MG63 (cell line): Measurements from ENCODE around the gene LSR. TPM values are rescaled to one million over a fixed set of nuclear protein-coding genes. Genes with fewer than 3 reads are reported as not detected.
"Not testable (repeated sequence)": the region's sequence is repeated elsewhere in the genome, so short reads cannot be mapped to it uniquely, and the experiment has no call there.

Experiments used
- DNase-seq: peaks from one replicate; pipeline ENCODE4 v3.0.0-alpha.2; 2020
- H3K27me3 ChIP-seq: fragments of 250-450 bp; sonication (Bioruptor Pico); 2 replicates; pipeline ENCODE4 v1.5.1; 2020; ENCODE audit warnings: mild to moderate bottlenecking, moderate library complexity
- H3K36me3 ChIP-seq: fragments of 250-450 bp; sonication (Bioruptor Pico); 2 replicates; pipeline ENCODE4 v1.5.1; 2020; ENCODE audit warnings: mild to moderate bottlenecking, moderate library complexity
- H3K4me3 ChIP-seq: fragments of 250-450 bp; sonication (Bioruptor Pico); 2 replicates; pipeline ENCODE4 v1.5.1; 2020; ENCODE audit warnings: mild to moderate bottlenecking, moderate library complexity
- H3K9me3 ChIP-seq: fragments of 250-450 bp; sonication (Bioruptor Pico); 2 replicates; pipeline ENCODE4 v1.5.1; 2020; ENCODE audit warnings: mild to moderate bottlenecking, moderate library complexity
- total RNA-seq: library from RNA; depleted of rRNA; stranded (reverse); fragments of >200 nt; shearing (Covaris generic); gene quantifications from 2 replicates; pipeline ENCODE4 v1.2.3, GENCODE V29; 2014; ENCODE audit warnings: low replicate concordance

The LSR gene
- total RNA-seq, 1 experiment from 2014 or later: 0.33 TPM

DNA sequence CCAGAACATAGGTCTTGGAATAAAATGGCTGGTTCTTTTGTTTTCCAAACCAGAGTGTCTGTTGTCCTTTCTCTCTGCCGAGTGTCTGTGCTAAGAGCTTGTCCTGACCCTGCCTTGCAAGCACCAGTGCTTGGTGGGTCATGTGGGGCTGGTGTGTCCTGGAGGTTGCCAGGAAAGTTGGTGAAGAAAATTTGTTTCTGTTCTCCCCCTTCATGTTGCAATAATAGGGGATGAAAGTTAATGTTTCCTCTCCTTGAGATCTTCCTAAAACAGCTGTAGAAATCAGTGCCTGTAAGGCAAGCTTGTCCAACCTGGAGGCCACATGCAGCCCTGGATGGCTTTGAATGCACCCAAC lies 36.3 kb downstream of the LSR start:
- no peaks in the 10 kb centered on the region for H3K27me3 ChIP-seq
- no peak for DNase-seq
- H3K36me3 ChIP-seq: no peaks in the 10 kb centered on the region
- H3K9me3 ChIP-seq: no peaks in the 10 kb centered on the region
- H3K4me3 ChIP-seq: no peak overlapping the region

DNA sequence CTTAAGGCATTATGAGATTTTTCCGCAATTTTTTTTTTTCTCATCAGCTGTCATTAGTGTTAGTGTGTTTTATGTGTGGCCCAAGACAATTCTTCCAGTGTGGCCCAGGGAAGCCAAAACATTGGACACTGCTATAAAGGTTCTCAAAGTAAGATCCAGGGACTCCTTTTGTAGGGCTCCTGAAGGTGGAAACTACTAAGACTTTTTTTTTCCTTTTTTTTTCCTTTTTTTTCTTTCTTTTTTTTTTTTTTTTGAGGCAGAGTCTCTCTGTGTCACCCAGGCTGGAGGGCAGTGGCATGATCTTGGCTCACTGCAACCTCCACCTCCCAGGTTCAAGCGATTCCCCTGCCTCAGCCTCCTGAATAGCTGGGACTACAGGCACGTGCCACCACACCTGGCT lies 36.7 kb downstream of the LSR start:
- H3K9me3 ChIP-seq: not testable (repeated sequence)

DNA sequence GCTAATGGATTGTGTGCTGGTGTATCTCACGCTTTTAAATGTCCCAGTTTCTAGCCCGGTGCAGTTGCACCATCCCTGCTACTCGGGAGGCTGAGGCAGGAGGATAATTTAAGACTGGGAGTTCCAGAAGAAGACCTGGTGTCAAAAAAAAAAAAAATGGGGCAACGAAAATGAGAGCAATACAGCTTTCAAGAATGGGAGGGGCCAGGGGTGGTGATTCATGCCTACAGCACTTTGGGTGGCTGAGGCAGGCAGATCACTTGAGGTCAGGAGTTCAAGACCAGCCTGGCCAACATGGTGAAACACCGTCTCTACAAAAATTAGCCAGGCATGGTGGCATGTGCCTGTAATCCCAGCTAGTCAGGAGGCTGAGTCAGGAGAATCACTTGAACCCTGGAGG lies 37.3 kb downstream of the LSR start:
- not testable (repeated sequence) for H3K36me3 ChIP-seq, H3K9me3 ChIP-seq, H3K27me3 ChIP-seq, H3K4me3 ChIP-seq, DNase-seq

More for the DNA sequence above, 36.7 kb downstream of the LSR start:
- H3K36me3 ChIP-seq, DNase-seq, H3K4me3 ChIP-seq, H3K27me3 ChIP-seq: not testable (repeated sequence)

DNA sequence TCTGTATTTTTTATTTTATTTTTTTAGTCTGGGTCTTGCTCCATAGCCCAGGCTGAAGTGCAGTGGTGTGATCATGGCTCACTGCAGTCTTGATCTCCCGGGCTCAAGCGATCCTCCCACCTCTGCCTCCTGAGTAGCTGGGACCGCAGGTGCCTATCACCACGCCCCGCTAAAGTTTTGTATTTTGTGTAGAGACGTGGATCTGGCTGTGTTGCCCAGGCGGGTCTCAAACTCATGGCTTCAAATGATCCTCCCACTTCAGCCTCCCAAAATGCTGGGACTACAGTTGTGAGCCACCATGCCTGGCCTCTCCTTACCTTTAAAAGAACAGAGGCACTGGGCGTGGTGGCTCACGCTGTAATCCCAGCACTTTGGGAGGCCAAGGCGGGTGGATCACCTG lies 38.9 kb downstream of the LSR start:
- DNase-seq: no peak
- H3K9me3 ChIP-seq: no peaks in the 10 kb centered on the region
- no peaks in the 10 kb centered on the region for H3K27me3 ChIP-seq
- no peaks in the 10 kb centered on the region for H3K36me3 ChIP-seq
- no peak overlapping the region for H3K4me3 ChIP-seq

DNA sequence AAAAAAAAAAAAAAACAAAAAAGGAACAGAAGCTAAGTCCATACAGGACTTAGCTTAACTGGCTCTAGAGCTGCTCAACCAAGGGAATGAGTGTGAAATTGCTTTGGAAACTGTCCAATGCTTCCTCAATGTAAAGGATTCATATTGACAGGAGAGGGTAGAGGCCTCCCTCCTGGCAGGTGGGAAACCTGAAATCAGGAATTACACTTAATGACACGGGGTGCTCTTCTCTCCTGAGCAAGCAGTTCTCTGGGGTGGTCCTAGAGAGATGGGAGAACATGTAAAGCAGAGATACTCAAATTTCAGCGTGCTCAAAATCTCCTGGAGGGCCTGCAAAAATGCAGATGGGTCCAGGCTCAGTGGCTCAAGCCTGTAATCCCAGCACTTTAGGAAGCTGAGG lies 39.5 kb downstream of the LSR start:
- H3K27me3 ChIP-seq: peaks cover 4% of the 10 kb centered on the region; the same call in 1 of the 2 replicates
- DNase-seq: no peak
- no peaks in the 10 kb centered on the region for H3K36me3 ChIP-seq
- no peak overlapping the region for H3K4me3 ChIP-seq
- H3K9me3 ChIP-seq: no peaks in the 10 kb centered on the region

DNA sequence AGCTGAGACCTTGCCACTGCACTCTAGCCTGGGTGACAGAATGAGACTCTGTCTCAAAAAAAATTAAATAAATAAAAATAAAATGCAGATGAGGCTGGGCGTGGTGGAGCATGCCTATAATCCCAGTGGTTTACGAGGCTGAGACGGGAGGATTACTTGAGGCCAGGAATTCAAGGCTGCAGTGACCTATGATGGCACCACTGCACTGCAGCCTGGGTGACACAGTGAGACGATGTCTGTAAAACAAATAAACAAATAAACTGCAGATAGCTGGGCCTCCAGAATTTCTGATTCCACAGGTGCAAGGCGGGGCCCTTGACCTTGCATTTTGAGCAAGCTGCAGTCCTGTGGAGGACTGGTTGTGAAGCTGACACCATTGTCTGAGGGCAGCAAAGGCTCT lies 40.1 kb downstream of the LSR start:
- Histone ChIP-seq H3K27me3 (peaks cover 6% of the 10 kb centered on the region; the same call in 1 of the 2 replicates), H3K36me3 (no peaks in the 10 kb centered on the region), H3K4me3 (no peak overlapping the region), H3K9me3 (no peaks in the 10 kb centered on the region)
- no peak for DNase-seq

DNA sequence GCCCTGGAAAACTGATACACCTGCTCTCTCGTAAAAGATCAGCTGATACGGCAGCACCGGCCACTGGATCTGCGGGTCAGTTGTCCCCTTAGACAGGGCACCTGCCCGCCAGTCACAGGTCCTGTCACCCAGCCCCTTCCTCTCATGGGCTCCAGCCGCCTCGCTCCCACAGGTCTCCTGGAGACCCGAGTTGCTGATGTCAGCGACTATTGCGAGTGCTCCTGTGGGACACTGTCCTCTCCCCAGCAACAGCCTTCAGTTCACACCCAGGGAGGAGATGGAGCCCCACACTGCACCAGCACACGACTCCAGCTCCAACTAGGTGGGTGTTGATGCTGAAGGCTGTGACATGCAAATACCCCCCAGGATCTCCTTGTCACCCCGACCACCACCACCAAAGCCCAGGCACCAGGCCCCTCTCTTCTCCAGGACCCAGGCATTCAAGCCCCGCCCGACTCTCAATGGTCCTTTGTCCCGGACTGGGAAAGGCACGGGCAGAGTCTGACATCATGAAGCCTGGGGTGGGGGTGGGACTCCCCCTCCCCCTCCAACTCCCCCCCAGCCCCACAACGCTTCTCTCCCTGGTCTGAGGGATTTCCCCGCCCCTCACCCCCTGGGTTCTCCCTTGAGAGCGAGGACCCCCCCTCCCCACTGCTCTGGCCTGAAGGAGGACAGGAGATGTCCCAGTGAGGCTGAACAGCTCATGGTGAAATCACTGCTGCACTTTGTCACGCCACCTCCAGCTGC lies 41.8 kb downstream of the LSR start:
- no peaks in the 10 kb centered on the region for H3K36me3 ChIP-seq
- no peak for DNase-seq
- no peaks in the 10 kb centered on the region for H3K9me3 ChIP-seq
- no peak overlapping the region for H3K4me3 ChIP-seq
- H3K27me3 ChIP-seq: peaks cover 6% of the 10 kb centered on the region; the same call in 1 of the 2 replicates

DNA sequence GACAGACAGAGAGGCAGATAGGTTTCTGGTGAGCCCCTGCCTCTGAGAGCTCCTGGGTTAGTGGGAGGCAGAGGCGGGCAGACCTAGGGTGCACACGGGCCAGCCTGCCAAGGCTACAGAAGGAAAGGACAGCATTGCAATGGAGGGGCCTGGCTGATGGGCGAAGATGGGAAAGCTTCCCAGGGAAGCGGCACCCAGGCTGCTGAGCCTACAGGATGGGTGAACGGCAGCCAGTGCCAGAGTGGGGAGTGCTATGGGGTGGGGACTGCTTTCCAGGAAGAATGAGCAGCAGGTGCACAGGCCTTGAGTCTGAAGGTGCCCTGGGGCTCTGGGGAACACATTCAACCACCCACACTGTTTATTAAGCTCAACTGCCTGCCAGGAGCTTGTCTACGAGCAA lies 42.5 kb downstream of the LSR start:
- Histone ChIP-seq H3K27me3 (peaks cover 6% of the 10 kb centered on the region; the same call in 1 of the 2 replicates), H3K9me3 (no peaks in the 10 kb centered on the region), H3K4me3 (no peak overlapping the region), H3K36me3 (no peaks in the 10 kb centered on the region)
- DNase-seq: no peak

DNA sequence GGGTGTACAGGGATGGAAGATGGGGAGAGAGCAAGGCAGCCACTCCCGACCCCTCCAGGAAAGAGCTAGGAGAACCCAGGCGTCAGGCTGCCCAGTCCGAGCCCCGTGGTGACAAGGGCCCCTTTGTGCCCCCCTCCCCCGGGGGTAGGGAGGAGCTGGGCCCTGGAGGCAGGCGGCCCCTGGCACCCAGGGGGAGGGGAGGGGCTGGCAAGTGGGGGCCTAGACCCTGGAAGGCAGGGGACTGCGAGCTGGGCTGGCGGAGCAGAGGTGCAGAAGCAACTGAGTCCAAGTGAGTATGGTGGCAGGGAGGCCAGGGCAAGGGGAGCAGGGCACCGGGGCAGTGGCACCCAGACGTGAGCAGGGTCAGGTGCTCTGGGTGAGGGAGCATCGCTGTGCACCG lies 43.1 kb downstream of the LSR start, which contains the start of gene MAG:
TSS of gene MAG (plus strand) at position 246 of the 400 bp plus-strand sequence. CDS start 3,248 bp downstream, outside the sequence.
- DNase-seq: no peak
- H3K36me3 ChIP-seq: no peaks in the 10 kb centered on the region
- H3K27me3 ChIP-seq: peaks cover 6% of the 10 kb centered on the region; the same call in 1 of the 2 replicates
- no peak within 1 kb of the TSS for H3K4me3 ChIP-seq
- no peaks in the 10 kb centered on the region for H3K9me3 ChIP-seq

DNA sequence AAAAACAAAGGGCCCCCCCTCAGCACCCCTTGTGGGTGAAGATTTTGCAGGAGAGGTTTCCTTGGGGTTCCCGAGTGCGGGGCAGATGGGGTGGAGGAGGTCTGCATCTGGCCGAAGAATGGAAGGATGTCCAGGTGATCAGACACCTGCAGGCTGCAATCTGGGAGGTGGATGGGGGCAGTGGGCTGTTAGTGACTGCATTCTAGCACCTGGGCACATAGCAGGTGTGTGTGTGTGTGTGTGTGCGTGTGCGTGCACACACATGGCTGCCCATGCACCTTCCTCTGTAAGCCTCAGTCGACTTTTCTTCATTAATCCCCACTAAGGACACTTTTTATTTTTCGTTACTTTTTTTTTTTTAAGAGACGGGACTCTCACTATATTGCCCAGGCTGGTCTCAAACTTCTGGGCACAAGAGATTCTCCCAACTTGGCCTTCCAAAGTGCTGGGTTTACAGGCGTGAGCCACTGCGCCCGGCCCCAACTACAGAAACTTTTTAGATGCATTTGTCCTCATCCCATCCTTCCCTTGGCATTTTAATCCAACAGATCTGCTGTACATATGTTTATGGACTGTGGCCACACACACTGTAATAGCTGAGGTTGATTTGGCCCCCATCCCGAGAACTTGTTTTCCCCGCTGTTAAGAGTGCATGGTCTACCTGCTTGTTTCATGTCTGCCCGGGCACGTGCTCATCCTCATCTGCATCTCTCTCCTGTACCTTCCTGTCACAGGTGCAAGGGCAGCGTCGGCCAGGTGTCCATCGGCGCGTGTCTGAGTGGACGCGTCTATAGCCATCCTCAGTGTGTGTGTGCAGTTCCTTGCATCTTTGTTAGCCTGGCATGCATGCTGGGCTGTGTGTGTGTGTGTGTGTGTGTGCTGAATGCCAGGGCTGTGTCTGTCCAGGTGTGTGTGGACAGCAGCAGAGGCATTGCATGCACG lies 43.9 kb downstream of the LSR start:
- no peak for DNase-seq
- H3K36me3 ChIP-seq: no peaks in the 10 kb centered on the region
- H3K9me3 ChIP-seq: no peaks in the 10 kb centered on the region
- no peak overlapping the region for H3K4me3 ChIP-seq
- peaks cover 6% of the 10 kb centered on the region; the same call in 1 of the 2 replicates for H3K27me3 ChIP-seq

DNA sequence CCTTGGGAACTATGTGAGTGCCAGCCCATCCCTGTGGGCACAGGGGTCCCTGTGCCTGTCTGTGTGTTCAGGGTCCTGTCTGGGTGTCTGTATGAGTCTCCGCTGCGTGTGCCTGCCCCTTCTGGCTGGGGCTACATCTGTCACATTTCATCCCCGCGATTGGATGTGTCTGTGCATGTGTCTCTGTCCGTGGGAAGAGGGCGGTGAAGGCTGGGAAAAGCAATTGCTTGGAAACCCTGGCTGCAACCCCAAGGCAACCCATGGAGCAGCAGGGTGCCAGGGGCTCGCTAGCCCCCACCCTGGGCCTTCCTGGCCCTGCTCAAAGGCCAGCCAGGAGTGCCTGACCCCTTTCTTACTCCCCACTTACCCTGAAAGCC lies 44.5 kb downstream of the LSR start:
- no peak overlapping the region for H3K4me3 ChIP-seq
- DNase-seq: no peak
- H3K9me3 ChIP-seq: no peaks in the 10 kb centered on the region
- peaks cover 6% of the 10 kb centered on the region; the same call in 1 of the 2 replicates for H3K27me3 ChIP-seq
- no peaks in the 10 kb centered on the region for H3K36me3 ChIP-seq

DNA sequence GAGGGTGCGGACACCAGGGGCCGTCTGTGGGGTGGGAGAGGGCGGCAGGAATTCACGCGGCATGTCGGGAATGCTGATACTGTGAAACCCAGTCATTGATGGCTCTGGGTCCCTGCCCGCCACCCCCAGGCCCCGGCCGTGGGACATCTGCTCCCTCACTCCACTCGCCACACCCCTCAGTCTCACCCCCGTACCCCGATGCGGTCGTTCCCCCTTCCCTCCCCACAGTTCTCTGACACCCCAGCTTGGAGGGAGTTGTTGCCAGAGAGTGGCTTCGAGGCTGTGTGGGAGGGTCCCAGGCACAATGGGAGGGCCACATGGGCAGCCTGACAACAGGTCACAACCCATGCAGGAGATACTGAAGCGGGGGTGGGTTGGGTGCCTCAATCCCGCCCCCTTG lies 45.0 kb downstream of the LSR start:
- H3K27me3 ChIP-seq: peaks cover 6% of the 10 kb centered on the region; the same call in 1 of the 2 replicates
- DNase-seq: no peak

DNA sequence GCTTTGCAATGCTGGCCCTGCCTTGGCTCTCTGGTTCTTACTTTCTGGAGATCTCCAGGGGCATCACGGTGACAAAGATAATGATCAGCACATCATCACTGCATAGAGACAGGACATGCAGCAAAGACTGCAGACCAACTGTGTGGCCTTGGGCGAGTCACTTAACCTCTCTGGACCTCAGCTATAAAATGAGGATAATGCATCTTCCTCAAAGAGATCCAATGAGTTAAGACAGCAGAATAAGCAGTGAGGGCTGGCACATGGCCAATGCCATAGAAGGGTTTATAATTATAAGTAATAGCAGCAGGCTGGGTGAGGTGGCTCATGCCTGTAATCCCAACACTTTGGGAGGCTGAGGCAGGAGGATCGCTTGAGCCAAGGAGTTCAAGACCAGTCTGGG lies 45.5 kb downstream of the LSR start:
- Histone ChIP-seq H3K36me3 (no peaks in the 10 kb centered on the region), H3K4me3 (no peak overlapping the region), H3K27me3 (peaks cover 6% of the 10 kb centered on the region; the same call in 1 of the 2 replicates), H3K9me3 (no peaks in the 10 kb centered on the region)
- DNase-seq: no peak

More for the DNA sequence above, 45.0 kb downstream of the LSR start:
- Histone ChIP-seq H3K9me3 (no peaks in the 10 kb centered on the region), H3K36me3 (no peaks in the 10 kb centered on the region), H3K4me3 (no peak overlapping the region)

DNA sequence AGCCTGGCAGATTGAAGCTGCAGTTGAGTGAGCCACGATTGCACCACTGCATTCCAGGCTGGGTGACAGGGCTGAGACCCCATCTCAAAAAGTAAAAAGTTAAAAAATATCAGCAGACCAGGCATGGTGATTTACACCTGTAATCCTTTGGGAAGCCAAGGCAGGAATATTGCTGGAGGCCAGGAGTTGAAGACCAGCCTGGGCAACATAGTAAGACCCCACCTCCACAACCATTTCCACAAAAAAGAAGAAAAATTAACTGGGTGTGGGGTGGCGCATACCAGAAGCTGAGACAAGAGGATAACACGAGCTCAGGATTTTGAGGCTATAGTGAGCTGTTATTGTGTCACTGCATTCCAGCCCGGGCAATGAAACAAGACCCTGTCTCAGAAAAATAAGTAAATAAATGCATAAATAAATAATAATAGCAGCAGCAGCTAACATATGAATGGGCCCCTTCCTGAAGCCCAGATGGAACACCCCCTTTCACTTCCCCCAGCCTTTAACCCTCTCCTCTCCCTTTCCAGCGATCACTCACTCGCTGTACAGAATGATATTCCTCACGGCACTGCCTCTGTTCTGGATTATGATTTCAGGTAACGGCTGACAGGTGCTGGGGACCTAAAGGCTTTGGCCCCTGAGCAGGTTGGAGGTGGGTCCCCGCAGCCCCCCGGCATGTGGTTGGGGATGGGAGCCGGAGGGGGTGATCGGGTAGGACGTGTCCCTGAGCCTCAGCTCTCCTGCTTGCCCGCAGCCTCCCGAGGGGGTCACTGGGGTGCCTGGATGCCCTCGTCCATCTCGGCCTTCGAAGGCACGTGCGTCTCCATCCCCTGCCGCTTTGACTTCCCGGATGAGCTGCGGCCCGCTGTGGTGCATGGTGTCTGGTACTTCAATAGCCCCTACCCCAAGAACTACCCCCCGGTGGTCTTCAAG lies 46.3 kb downstream of the LSR start:
- H3K36me3 ChIP-seq: no peaks in the 10 kb centered on the region
- H3K4me3 ChIP-seq: no peak overlapping the region
- DNase-seq: no peak
- peaks cover 6% of the 10 kb centered on the region; the same call in 1 of the 2 replicates for H3K27me3 ChIP-seq
- H3K9me3 ChIP-seq: no peaks in the 10 kb centered on the region

DNA sequence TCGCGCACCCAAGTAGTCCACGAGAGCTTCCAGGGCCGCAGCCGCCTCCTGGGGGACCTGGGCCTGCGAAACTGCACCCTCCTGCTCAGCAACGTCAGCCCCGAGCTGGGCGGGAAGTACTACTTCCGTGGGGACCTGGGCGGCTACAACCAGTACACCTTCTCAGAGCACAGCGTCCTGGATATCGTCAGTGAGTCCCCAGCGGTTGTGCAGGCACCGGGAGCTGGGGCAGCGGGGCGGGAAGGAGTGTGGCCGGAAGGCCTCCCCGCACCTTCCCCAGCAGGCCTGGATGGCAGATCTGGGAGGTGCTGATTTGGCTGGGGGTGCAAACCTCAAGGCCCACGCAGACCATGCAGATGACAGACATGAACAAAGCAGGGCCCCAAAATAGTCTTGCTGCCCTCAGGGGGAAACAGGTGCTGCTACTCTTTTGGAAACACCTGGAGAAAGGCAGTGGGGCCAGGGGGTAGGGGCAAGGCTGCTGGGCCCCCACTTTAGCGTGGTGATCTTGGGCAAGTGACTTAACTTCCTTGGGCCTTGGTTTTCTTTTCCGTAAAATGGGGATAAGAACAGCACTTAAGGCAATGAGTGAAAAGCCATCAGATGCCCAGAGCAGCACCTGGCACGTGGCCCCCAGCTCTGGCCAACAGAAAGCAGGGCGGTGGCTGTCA lies 47.1 kb downstream of the LSR start:
- Histone ChIP-seq H3K9me3 (no peaks in the 10 kb centered on the region), H3K4me3 (no peak overlapping the region), H3K27me3 (peaks cover 6% of the 10 kb centered on the region; the same call in 1 of the 2 replicates), H3K36me3 (no peaks in the 10 kb centered on the region)
- DNase-seq: no peak
